Breast epithelium (tissue), 3 donors: ENCODE results near the gene KLHDC2.

Source experiments
- POLR2A ChIP-seq: fragments of 450-650 bp; IDR thresholded peaks from one replicate; pipeline ENCODE4 v1.6.1; 2016; ENCODE audit warnings: antibody characterized with exemption, mild to moderate bottlenecking, moderate library complexity
- POLR2AphosphoS5 ChIP-seq, 3 donors: sonication (generic); formaldehyde crosslinking; IDR thresholded peaks; one replicate each; pipeline ENCODE4 v1.6.1; 2017; ENCODE audit warnings: antibody characterized with exemption in 3 of 3
- TF ChIP-seq, protein P1 (sequence below), 3 donors: fragments of 450-650 bp; IDR thresholded peaks; one replicate each; pipeline ENCODE4 v1.5.1; 2016 to 2017; ENCODE audit warnings: antibody characterized with exemption in 3 of 3, mild to moderate bottlenecking in 3 of 3, moderate library complexity in 3 of 3

DNA sequence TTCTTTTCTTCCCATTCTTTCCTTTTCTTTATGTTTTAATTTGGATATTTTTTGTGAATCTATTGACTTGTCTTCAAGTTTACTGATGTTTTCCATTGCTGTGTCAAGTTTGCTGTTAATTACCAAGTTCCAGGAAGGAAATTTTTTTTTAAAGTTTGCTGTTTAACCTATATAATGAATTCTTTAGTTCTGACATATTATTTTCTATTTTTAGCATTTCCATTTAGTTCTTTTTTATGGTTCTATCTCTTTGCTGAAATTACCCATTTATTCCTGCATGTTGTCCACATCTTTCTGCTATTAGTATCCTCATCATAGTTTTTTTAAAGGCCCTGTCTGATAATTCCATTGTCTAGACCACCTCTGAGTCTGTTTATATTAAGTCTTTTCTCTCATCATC is 47.2 kb upstream of the KLHDC2 start:
- TF ChIP-seq, protein P1, sequence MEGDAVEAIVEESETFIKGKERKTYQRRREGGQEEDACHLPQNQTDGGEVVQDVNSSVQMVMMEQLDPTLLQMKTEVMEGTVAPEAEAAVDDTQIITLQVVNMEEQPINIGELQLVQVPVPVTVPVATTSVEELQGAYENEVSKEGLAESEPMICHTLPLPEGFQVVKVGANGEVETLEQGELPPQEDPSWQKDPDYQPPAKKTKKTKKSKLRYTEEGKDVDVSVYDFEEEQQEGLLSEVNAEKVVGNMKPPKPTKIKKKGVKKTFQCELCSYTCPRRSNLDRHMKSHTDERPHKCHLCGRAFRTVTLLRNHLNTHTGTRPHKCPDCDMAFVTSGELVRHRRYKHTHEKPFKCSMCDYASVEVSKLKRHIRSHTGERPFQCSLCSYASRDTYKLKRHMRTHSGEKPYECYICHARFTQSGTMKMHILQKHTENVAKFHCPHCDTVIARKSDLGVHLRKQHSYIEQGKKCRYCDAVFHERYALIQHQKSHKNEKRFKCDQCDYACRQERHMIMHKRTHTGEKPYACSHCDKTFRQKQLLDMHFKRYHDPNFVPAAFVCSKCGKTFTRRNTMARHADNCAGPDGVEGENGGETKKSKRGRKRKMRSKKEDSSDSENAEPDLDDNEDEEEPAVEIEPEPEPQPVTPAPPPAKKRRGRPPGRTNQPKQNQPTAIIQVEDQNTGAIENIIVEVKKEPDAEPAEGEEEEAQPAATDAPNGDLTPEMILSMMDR (IDR thresholded peaks at IDR 0.05): no peak
- no peak for TF ChIP-seq POLR2A
- TF ChIP-seq POLR2AphosphoS5 (IDR thresholded peaks at IDR 0.05): no peak
